ENCODE measurements around the gene SMAD4. TPM values are rescaled to one million over a fixed set of nuclear protein-coding genes. Genes with fewer than 3 reads are reported as not detected.
"Not testable (repeated sequence)": the region's sequence is repeated elsewhere in the genome, so short reads cannot be mapped to it uniquely, and the experiment has no call there.

SMAD4 gene
- total RNA-seq, 1 experiment from 2014 or later, result 96.7 TPM

- CTCF ChIA-PET, result no interaction called here
- Mint-ChIP-seq H3K27ac (ENCODE audit: unreplicated experiment) (no peak overlapping the region), H3K36me3 (ENCODE audit: insufficient read depth, unreplicated experiment) (peaks cover 14% of the 10 kb centered on the region), H3K9me3 (ENCODE audit: low read depth, unreplicated experiment) (peaks cover 4% of the 10 kb centered on the region), H3K4me1 (ENCODE audit: low read depth, unreplicated experiment) (no peaks in the 10 kb centered on the region), H3K27me3 (ENCODE audit: unreplicated experiment) (no peaks in the 10 kb centered on the region), H3K4me3 (ENCODE audit: low read depth, unreplicated experiment) (no peak overlapping the region)
- TF ChIP-seq, protein P1, sequence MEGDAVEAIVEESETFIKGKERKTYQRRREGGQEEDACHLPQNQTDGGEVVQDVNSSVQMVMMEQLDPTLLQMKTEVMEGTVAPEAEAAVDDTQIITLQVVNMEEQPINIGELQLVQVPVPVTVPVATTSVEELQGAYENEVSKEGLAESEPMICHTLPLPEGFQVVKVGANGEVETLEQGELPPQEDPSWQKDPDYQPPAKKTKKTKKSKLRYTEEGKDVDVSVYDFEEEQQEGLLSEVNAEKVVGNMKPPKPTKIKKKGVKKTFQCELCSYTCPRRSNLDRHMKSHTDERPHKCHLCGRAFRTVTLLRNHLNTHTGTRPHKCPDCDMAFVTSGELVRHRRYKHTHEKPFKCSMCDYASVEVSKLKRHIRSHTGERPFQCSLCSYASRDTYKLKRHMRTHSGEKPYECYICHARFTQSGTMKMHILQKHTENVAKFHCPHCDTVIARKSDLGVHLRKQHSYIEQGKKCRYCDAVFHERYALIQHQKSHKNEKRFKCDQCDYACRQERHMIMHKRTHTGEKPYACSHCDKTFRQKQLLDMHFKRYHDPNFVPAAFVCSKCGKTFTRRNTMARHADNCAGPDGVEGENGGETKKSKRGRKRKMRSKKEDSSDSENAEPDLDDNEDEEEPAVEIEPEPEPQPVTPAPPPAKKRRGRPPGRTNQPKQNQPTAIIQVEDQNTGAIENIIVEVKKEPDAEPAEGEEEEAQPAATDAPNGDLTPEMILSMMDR (IDR thresholded peaks at IDR 0.05; ENCODE audit: unreplicated experiment), result no peak
- intact Hi-C loops (cut with micrococcal nuclease; ENCODE audit: unreplicated experiment), result no loop called here
- DNase-seq, result no peak
- BruUV-seq (replicated peaks), result no TSS peak
Measured at GRCh38 chr18:51092117-51092516, 62.1 kb downstream of the SMAD4 start.

DNA sequence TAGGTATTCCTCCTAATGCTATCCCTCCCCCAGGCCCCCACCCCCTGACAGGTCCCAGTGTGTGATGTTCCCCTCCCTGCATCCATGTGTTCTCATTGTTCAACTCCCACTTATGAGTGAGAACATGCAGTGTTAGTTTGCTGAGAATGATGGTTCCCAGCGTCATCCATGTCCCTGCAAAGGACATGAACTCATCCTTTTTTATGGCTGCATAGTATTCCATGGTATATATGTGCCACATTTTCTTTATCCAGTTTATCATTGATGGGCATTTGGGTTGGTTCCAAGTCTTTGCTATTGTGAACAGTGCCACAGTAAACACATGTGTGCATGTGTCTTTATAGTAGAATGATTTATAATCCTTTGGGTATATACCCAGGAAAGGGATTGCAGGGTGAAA lies 63.0 kb downstream of the SMAD4 start:
- H3K36me3 Mint-ChIP-seq (ENCODE audit: insufficient read depth, unreplicated experiment); BruUV-seq (replicated peaks); H3K27ac Mint-ChIP-seq (ENCODE audit: unreplicated experiment); CTCF ChIA-PET; H3K9me3 Mint-ChIP-seq (ENCODE audit: low read depth, unreplicated experiment); intact Hi-C loops (cut with micrococcal nuclease; ENCODE audit: unreplicated experiment); H3K27me3 Mint-ChIP-seq (ENCODE audit: unreplicated experiment); H3K4me1 Mint-ChIP-seq (ENCODE audit: low read depth, unreplicated experiment); H3K4me3 Mint-ChIP-seq (ENCODE audit: low read depth, unreplicated experiment); DNase-seq: not testable (repeated sequence)

GRCh38 chr18:51097021-51097822 lies 67.2 kb downstream of the SMAD4 start:
- TF ChIP-seq, protein P1 (IDR thresholded peaks at IDR 0.05; ENCODE audit: unreplicated experiment), result no peak
- no peak overlapping the region for H3K4me3 Mint-ChIP-seq (ENCODE audit: low read depth, unreplicated experiment)
- H3K27ac Mint-ChIP-seq (ENCODE audit: unreplicated experiment), result no peak overlapping the region
- DNase-seq, result no peak
- BruUV-seq (replicated peaks), result no TSS peak
- no peaks in the 10 kb centered on the region for H3K9me3 Mint-ChIP-seq (ENCODE audit: low read depth, unreplicated experiment)
- intact Hi-C loops (cut with micrococcal nuclease; ENCODE audit: unreplicated experiment), result no loop called here
- no peaks in the 10 kb centered on the region for H3K27me3 Mint-ChIP-seq (ENCODE audit: unreplicated experiment)
- H3K36me3 Mint-ChIP-seq (ENCODE audit: insufficient read depth, unreplicated experiment), result no peaks in the 10 kb centered on the region
- no peaks in the 10 kb centered on the region for H3K4me1 Mint-ChIP-seq (ENCODE audit: low read depth, unreplicated experiment)
- CTCF ChIA-PET, result no interaction called here

- TF ChIP-seq, protein P1 (IDR thresholded peaks at IDR 0.05; ENCODE audit: unreplicated experiment), result no peak
- DNase-seq, result no peak
- H3K27me3 Mint-ChIP-seq (ENCODE audit: unreplicated experiment), result no peaks in the 10 kb centered on the region
- intact Hi-C loops (cut with micrococcal nuclease; ENCODE audit: unreplicated experiment), result no loop called here
- H3K4me3 Mint-ChIP-seq (ENCODE audit: low read depth, unreplicated experiment), result no peak overlapping the region
- H3K27ac Mint-ChIP-seq (ENCODE audit: unreplicated experiment), result no peak overlapping the region
- H3K4me1 Mint-ChIP-seq (ENCODE audit: low read depth, unreplicated experiment), result no peaks in the 10 kb centered on the region
- no TSS peak for BruUV-seq (replicated peaks)
- H3K9me3 Mint-ChIP-seq (ENCODE audit: low read depth, unreplicated experiment), result no peaks in the 10 kb centered on the region
- H3K36me3 Mint-ChIP-seq (ENCODE audit: insufficient read depth, unreplicated experiment), result no peaks in the 10 kb centered on the region
- CTCF ChIA-PET, result no interaction called here
Measured at GRCh38 chr18:51098082-51098481, 68.1 kb downstream of the SMAD4 start.

DNA sequence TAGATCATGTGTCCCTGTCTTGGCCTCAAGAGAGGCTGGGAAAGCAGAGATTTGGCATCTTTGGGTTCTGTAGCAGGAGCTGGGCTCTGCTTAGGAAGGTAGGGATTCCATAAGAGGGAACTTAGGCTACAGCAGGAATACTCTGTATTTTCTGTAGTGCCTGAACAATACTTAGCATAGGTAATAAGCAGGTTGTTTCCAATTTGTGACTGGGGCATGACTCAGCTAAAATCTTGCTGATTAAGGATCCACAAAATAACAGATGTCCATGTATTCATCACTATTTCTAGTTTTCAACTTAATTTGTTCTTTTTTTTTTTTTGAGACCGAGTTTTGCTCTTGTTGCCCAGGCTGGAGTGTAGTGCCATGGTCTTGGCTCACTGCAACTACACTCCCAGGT lies 68.5 kb downstream of the SMAD4 start:
- Mint-ChIP-seq H3K4me3 (ENCODE audit: low read depth, unreplicated experiment) (no peak overlapping the region), H3K36me3 (ENCODE audit: insufficient read depth, unreplicated experiment) (no peaks in the 10 kb centered on the region), H3K27ac (ENCODE audit: unreplicated experiment) (no peak overlapping the region), H3K9me3 (ENCODE audit: low read depth, unreplicated experiment) (no peaks in the 10 kb centered on the region), H3K27me3 (ENCODE audit: unreplicated experiment) (no peaks in the 10 kb centered on the region), H3K4me1 (ENCODE audit: low read depth, unreplicated experiment) (no peaks in the 10 kb centered on the region)
- DNase-seq, result no peak
- CTCF ChIA-PET, result no interaction called here
- TF ChIP-seq, protein P1 (IDR thresholded peaks at IDR 0.05; ENCODE audit: unreplicated experiment), result no peak
- intact Hi-C loops (cut with micrococcal nuclease; ENCODE audit: unreplicated experiment), result no loop called here
- BruUV-seq (replicated peaks), result no TSS peak
